22Rv1 (cell line): ENCODE data around the gene KCNQ1.

Experiments used
- H3K27ac ChIP-seq: fragments of 450-650 bp; 2 replicates; pipeline ENCODE4 v1.5.1; 2017
- CTCF ChIP-seq: fragments of 450-650 bp; IDR thresholded peaks from 2 replicates; pipeline ENCODE4 v1.5.1; 2017; ENCODE audit warnings: mild to moderate bottlenecking
- ZFX ChIP-seq: fragments of 450-650 bp; IDR thresholded peaks from 2 replicates; pipeline ENCODE4 v1.6.1; 2017; ENCODE audit warnings: antibody characterized with exemption, borderline replicate concordance

The KCNQ1 gene

GRCh38 chr11:2708151-2708581 lies 263.4 kb downstream of the KCNQ1 start:
- TF ChIP-seq CTCF (no peak), ZFX (no peak)
- H3K27ac ChIP-seq: no peak overlapping the region

- no peak overlapping the region for H3K27ac ChIP-seq
- TF ChIP-seq ZFX (no peak), CTCF (no peak)
These were observed 264.0 kb downstream of the KCNQ1 start for GRCh38 chr11:2708757-2709281.

GRCh38 chr11:2709429-2709828 lies 264.6 kb downstream of the KCNQ1 start:
- TF ChIP-seq CTCF (no peak), ZFX (no peak)
- H3K27ac ChIP-seq: no peak overlapping the region

- TF ChIP-seq CTCF (no peak), ZFX (no peak)
- H3K27ac ChIP-seq: no peak overlapping the region
These were observed 266.4 kb downstream of the KCNQ1 start for GRCh38 chr11:2711161-2711560.

- H3K27ac ChIP-seq: no peak overlapping the region
- TF ChIP-seq CTCF (no peak), ZFX (no peak)
These were observed 268.3 kb downstream of the KCNQ1 start for GRCh38 chr11:2713094-2713493.

GRCh38 chr11:2713661-2714462 lies 269.1 kb downstream of the KCNQ1 start:
- TF ChIP-seq ZFX: no peak
- H3K27ac ChIP-seq: no peak overlapping the region

- H3K27ac ChIP-seq: no peak overlapping the region
- no peak for TF ChIP-seq CTCF
- no peak for TF ChIP-seq ZFX
These were observed 269.6 kb downstream of the KCNQ1 start for GRCh38 chr11:2714463-2714800.
